GM18861 (cell line): Measurements from ENCODE around the gene CPPED1.
"Not testable (repeated sequence)": the region's sequence is repeated elsewhere in the genome, so short reads cannot be mapped to it uniquely, and the experiment has no call there.

Experiments
- ATAC-seq: cut with Tn5 transposase; IDR thresholded peaks from one replicate; pipeline ENCODE4 v1.9.1; 2021; ENCODE audit not compliant: unreplicated experiment

The CPPED1 gene

GRCh38 chr16:12769525-12769924, 34.2 kb downstream of the CPPED1 start:
- no peak for ATAC-seq

- no peak for ATAC-seq
Observed at GRCh38 chr16:12767897-12768296, 35.8 kb downstream of the CPPED1 start.

GRCh38 chr16:12766853-12767252, 36.8 kb downstream of the CPPED1 start:
- no peak for ATAC-seq

- ATAC-seq = not testable (repeated sequence)
Observed at GRCh38 chr16:12766208-12766607, 37.5 kb downstream of the CPPED1 start.

GRCh38 chr16:12764813-12765488, 38.7 kb downstream of the CPPED1 start:
- no peak for ATAC-seq

GRCh38 chr16:12763517-12763916, 40.2 kb downstream of the CPPED1 start:
- no peak for ATAC-seq

- ATAC-seq = no peak
Observed at GRCh38 chr16:12760819-12761611, 42.7 kb downstream of the CPPED1 start.

GRCh38 chr16:12758670-12759558, 44.8 kb downstream of the CPPED1 start:
- ATAC-seq = no peak

GRCh38 chr16:12758031-12758669, 45.5 kb downstream of the CPPED1 start:
- no peak for ATAC-seq

- ATAC-seq = no peak
Observed at GRCh38 chr16:12757546-12757945, 46.1 kb downstream of the CPPED1 start.

- no peak for ATAC-seq
Observed at GRCh38 chr16:12754824-12755543, 48.7 kb downstream of the CPPED1 start.

- no peak for ATAC-seq
Observed at GRCh38 chr16:12753203-12754023, 50.3 kb downstream of the CPPED1 start.

- no peak for ATAC-seq
Observed at GRCh38 chr16:12752159-12752558, 51.5 kb downstream of the CPPED1 start.

- ATAC-seq = no peak
Observed at GRCh38 chr16:12750554-12750918, 53.2 kb downstream of the CPPED1 start.

- ATAC-seq = no peak
Observed at GRCh38 chr16:12749076-12749475, 54.6 kb downstream of the CPPED1 start.

GRCh38 chr16:12747827-12748226, 55.9 kb downstream of the CPPED1 start:
- no peak for ATAC-seq

GRCh38 chr16:12747261-12747660, 56.4 kb downstream of the CPPED1 start:
- ATAC-seq = no peak

GRCh38 chr16:12744860-12745259, 58.8 kb downstream of the CPPED1 start:
- ATAC-seq = no peak

- ATAC-seq = no peak
Observed at GRCh38 chr16:12742741-12743140, 60.9 kb downstream of the CPPED1 start.
